ENCODE results near the gene GFI1B. TPM values are rescaled to one million over a fixed set of nuclear protein-coding genes. Genes with fewer than 3 reads are reported as not detected.

GFI1B gene
- total and polyA plus RNA-seq, 2 of the 13 experiments (the other 11 are each of a cell fraction or from before 2014, with no cell fraction given) = 0.15 to 0.51 TPM

- no peaks in the 10 kb centered on the region for H3K79me2 ChIP-seq (ENCODE audit: insufficient read depth, low read length)
Observed at GRCh38 chr9:132984202-132985070, 5.9 kb downstream of the GFI1B start.

GRCh38 chr9:132985071-132985350 lies 6.5 kb downstream of the GFI1B start:
- H3K4me3 ChIP-seq (replicated peaks in 1 of 3; ENCODE audit: insufficient read depth in 1 of 3, low read depth in 2 of 3, low read length in 3 of 3) = no peak overlapping the region
- FAIRE-seq (no peak), DNase-seq (ENCODE audit: low spot score) (no peak), ATAC-seq (no peak)
- ChIA-PET CTCF (ENCODE audit: low intra/inter-chr PET ratio, low total read pairs) (no interaction called here), POLR2A (no interaction called here)
- TF ChIP-seq ZNF616 (CRISPR knock-in tag; IDR thresholded peaks at IDR 0.05; ENCODE audit: low read depth) (no peak), DBP (CRISPR knock-in tag; IDR thresholded peaks at IDR 0.05; ENCODE audit: not compliant biosample characterization) (no peak)
- no peaks in the 10 kb centered on the region for H4K20me1 ChIP-seq (ENCODE audit: insufficient read depth, low read length)
- no peaks in the 10 kb centered on the region for H3K79me2 ChIP-seq (ENCODE audit: insufficient read depth, low read length)
- no peak overlapping the region for H2AFZ ChIP-seq (ENCODE audit: low read length)
- 35% methylated on average over 4 of the region's 4 CpGs for WGBS (ENCODE audit: low lambda C conversion rate)
- H3K4me2 ChIP-seq (ENCODE audit: low read depth, low read length) = no peak overlapping the region
- in situ Hi-C loops (cut with HindIII; ENCODE audit: extremely low pct_ligation_motif_present, low pct_unique_long_range_greater_than_20kb) = no loop called here
- H3K27me3 ChIP-seq (ENCODE audit: control insufficient read depth in 1 of 2, insufficient read depth in 2 of 2, low read length in 2 of 2) = peaks cover 5 to 32% of the 10 kb centered on the region in 2 experiments; a peak in 3 of 5 replicates
- no peaks in the 10 kb centered on the region for H3K36me3 ChIP-seq (replicated peaks in 1 of 2; ENCODE audit: control insufficient read depth in 1 of 2, insufficient read depth in 2 of 2, low read length in 2 of 2)
- no peaks in the 10 kb centered on the region for H3K9me3 ChIP-seq (ENCODE audit: low read length)
- BruUV-seq (replicated peaks) = no TSS peak
- H3K4me1 ChIP-seq (ENCODE audit: insufficient read depth, low read length) = peaks cover 45% of the 10 kb centered on the region
- no peak overlapping the region for H3K9ac ChIP-seq (ENCODE audit: insufficient read depth, low read depth, low read length)
- no peak overlapping the region for H3K27ac ChIP-seq (ENCODE audit: extremely low read length, insufficient read depth, low read length)
- intact Hi-C loops (cut with micrococcal nuclease; ENCODE audit: unreplicated experiment) = no loop called here

More at GRCh38 chr9:132984202-132985070, 5.9 kb downstream of the GFI1B start:
- no peak for TF ChIP-seq CHD4 (IDR thresholded peaks at IDR 0.05; ENCODE audit: borderline replicate concordance, low read length)
- TF ChIP-seq ZNF263 (CRISPR knock-in tag; IDR thresholded peaks at IDR 0.05) = peak; percentile 56; the same call in 1 of the 2 replicates
- intact Hi-C loops (cut with micrococcal nuclease; ENCODE audit: unreplicated experiment) = no loop called here
- no peak for ATAC-seq
- FAIRE-seq = no peak
- Histone ChIP-seq H3K9ac (ENCODE audit: insufficient read depth, low read depth, low read length) (no peak overlapping the region), H2AFZ (ENCODE audit: low read length) (no peak overlapping the region), H3K27ac (ENCODE audit: extremely low read length, insufficient read depth, low read length) (no peak overlapping the region), H3K4me3 (replicated peaks in 1 of 3; ENCODE audit: insufficient read depth in 1 of 3, low read depth in 2 of 3, low read length in 3 of 3) (no peak overlapping the region), H3K4me1 (ENCODE audit: insufficient read depth, low read length) (peaks cover 49% of the 10 kb centered on the region), H3K27me3 (ENCODE audit: control insufficient read depth in 1 of 2, insufficient read depth in 2 of 2, low read length in 2 of 2) (peaks cover 5 to 32% of the 10 kb centered on the region in 2 experiments; a peak in 3 of 5 replicates), H4K20me1 (ENCODE audit: insufficient read depth, low read length) (no peaks in the 10 kb centered on the region), H3K4me2 (ENCODE audit: low read depth, low read length) (no peak overlapping the region), H3K9me3 (ENCODE audit: low read length) (no peaks in the 10 kb centered on the region), H3K36me3 (replicated peaks in 1 of 2; ENCODE audit: control insufficient read depth in 1 of 2, insufficient read depth in 2 of 2, low read length in 2 of 2) (no peaks in the 10 kb centered on the region)
- no peak for DNase-seq (ENCODE audit: low spot score)
- BruUV-seq (replicated peaks) = no TSS peak
- 50% methylated on average over 16 of the region's 20 CpGs for WGBS (ENCODE audit: low lambda C conversion rate)
- in situ Hi-C loops (cut with HindIII; ENCODE audit: extremely low pct_ligation_motif_present, low pct_unique_long_range_greater_than_20kb) = no loop called here
- POLR2A ChIA-PET = no interaction called here
- CTCF ChIA-PET (ENCODE audit: low intra/inter-chr PET ratio, low total read pairs) = no interaction called here

Measured in HepG2 (cell line).